K562 (cell line): ENCODE data around the gene DENND2A. TPM values are rescaled to one million over a fixed set of nuclear protein-coding genes. Genes with fewer than 3 reads are reported as not detected.

Experiments used
- E2F3 ChIP-seq: fragments of 250-450 bp; sonication (Bioruptor Pico); IDR thresholded peaks from 2 replicates; pipeline ENCODE4 v1.4.0; 2020; ENCODE audit warnings: mild to moderate bottlenecking
- EP400 ChIP-seq: fragments of 450-650 bp; IDR thresholded peaks from 2 replicates; pipeline ENCODE4 v1.6.1; 2017; ENCODE audit warnings: antibody characterized with exemption, mild to moderate bottlenecking, moderate library complexity
- FOXJ2 ChIP-seq: fragments of 200-800 bp; sonication (Bioruptor generic); IDR thresholded peaks from 2 replicates; pipeline ENCODE4 v1.6.1; 2016; ENCODE audit warnings: missing genetic modification characterization, missing compliant biosample characterization
- GABPA ChIP-seq: fragments of 200-800 bp; sonication (Bioruptor generic); conservative IDR thresholded peaks from 2 replicates; pipeline ENCODE4 v1.6.1; 2016; ENCODE audit warnings: low read depth, missing genetic modification characterization, missing compliant biosample characterization
- NR2C1 ChIP-seq, 2 experiments: fragments of 450-650 bp; IDR thresholded peaks; 2 replicates each; pipeline ENCODE4 v1.6.1; 2017; ENCODE audit warnings: mild to moderate bottlenecking in 2 of 2, antibody characterized with exemption in 1 of 2, inconsistent platforms in 1 of 2, missing compliant biosample characterization in 1 of 2, missing genetic modification characterization in 1 of 2
- NUFIP1 ChIP-seq: fragments of 450-650 bp; IDR thresholded peaks from 2 replicates; pipeline ENCODE4 v1.6.1; 2018; ENCODE audit not compliant: partially characterized antibody
- POLR2H ChIP-seq: IDR thresholded peaks from 2 replicates; pipeline ENCODE4 v1.6.1; 2016; ENCODE audit warnings: missing genetic modification characterization, low read depth, mild to moderate bottlenecking, control low read depth, missing compliant biosample characterization, moderate library complexity
- POU5F1 ChIP-seq: fragments of 150-350 bp; IDR thresholded peaks from 2 replicates; pipeline ENCODE4 v1.6.1; 2014; ENCODE audit warnings: borderline replicate concordance, low read length, low read depth, mild to moderate bottlenecking; ENCODE audit not compliant: partially characterized antibody
- SMAD1 ChIP-seq: fragments of 150-350 bp; IDR thresholded peaks from 2 replicates; pipeline ENCODE4 v1.6.1; 2014; ENCODE audit warnings: low read length, low read depth; ENCODE audit not compliant: partially characterized antibody
- SMARCB1 ChIP-seq: IDR thresholded peaks from 2 replicates; pipeline ENCODE4 v1.6.1; 2011; ENCODE audit warnings: improper control_type of control experiment, low read depth; ENCODE audit not compliant: insufficient read length
- SMARCE1 ChIP-seq: fragments of 450-650 bp; IDR thresholded peaks from 2 replicates; pipeline ENCODE4 v1.7.1; 2016; ENCODE audit warnings: mild to moderate bottlenecking
- TAF1 ChIP-seq: IDR thresholded peaks from 2 replicates; pipeline ENCODE4 v1.6.1; 2011; ENCODE audit warnings: mild to moderate bottlenecking, low read length, moderate library complexity; ENCODE audit not compliant: insufficient read depth, control insufficient read depth, severe bottlenecking; ENCODE audit errors: extremely low read depth
- ZNF143 ChIP-seq: sonication (generic); formaldehyde crosslinking; IDR thresholded peaks from 2 replicates; pipeline ENCODE4 v1.9.0; 2022; ENCODE audit warnings: mild to moderate bottlenecking, missing genetic modification reagents
- ZNF766 ChIP-seq: fragments of 200-800 bp; sonication (Bioruptor generic); conservative IDR thresholded peaks from 2 replicates; pipeline ENCODE4 v1.6.1; 2016; ENCODE audit warnings: missing genetic modification characterization, missing compliant biosample characterization
- polyA plus RNA-seq, 8 experiments: library from polyadenylated mRNA; depleted of rRNA in 4 of 8; stranded (reverse) in 5 of 8; unstranded in 3 of 8; fragments of >200 nt; fragmentation: Nextera tagmentation in 2 of 8; fragmentation: Illumina TruSeq in 1 of 8; extraction: Ambion mirVana in 2 of 8; extraction: Trizol in 1 of 8; gene quantifications; 2 replicates each; pipeline versions ENCODE4 v1.2.1 to v1.2.3, GENCODE V29; 2011 to 2014; ENCODE audit warnings: inconsistent platforms in 1 of 8, missing spikeins in 1 of 8
- total RNA-seq, 7 experiments: library from RNA; depleted of rRNA in 6 of 7; stranded (reverse); fragments of >200 nt in 6 of 7; fragmentation: Illumina TruSeq in 2 of 7; extraction: Trizol in 2 of 7; gene quantifications; 2 replicates each; pipeline versions ENCODE4 v1.2.1 to v1.2.3, GENCODE V29; 2011 to 2021; ENCODE audit warnings: low replicate concordance in 1 of 7
- TF ChIP-seq, protein P1 (sequence below): fragments of 450-650 bp; formaldehyde crosslinking; IDR thresholded peaks from 2 replicates; pipeline ENCODE4 v1.4.0; 2020; ENCODE audit warnings: mild to moderate bottlenecking, moderate library complexity
- TF ChIP-seq, protein P2 (sequence below): fragments of 250-450 bp; sonication (Bioruptor Pico); IDR thresholded peaks from 2 replicates; pipeline ENCODE4 v1.8.0; 2021; ENCODE audit warnings: moderate library complexity, mild to moderate bottlenecking, inconsistent platforms
- TF ChIP-seq, protein P3 (sequence below): fragments of 250-450 bp; sonication (Bioruptor Pico); IDR thresholded peaks from 2 replicates; pipeline ENCODE4 v1.4.0; 2020
- TF ChIP-seq, protein P4 (sequence below): fragments of 250-450 bp; sonication (Bioruptor Pico); IDR thresholded peaks from 2 replicates; pipeline ENCODE4 v1.8.0; 2022; ENCODE audit warnings: inconsistent platforms

The DENND2A gene
- total and polyA plus RNA-seq, 9 of the 15 experiments (the other 6 are each of a cell fraction or from before 2014, with no cell fraction given) = not detected

DNA sequence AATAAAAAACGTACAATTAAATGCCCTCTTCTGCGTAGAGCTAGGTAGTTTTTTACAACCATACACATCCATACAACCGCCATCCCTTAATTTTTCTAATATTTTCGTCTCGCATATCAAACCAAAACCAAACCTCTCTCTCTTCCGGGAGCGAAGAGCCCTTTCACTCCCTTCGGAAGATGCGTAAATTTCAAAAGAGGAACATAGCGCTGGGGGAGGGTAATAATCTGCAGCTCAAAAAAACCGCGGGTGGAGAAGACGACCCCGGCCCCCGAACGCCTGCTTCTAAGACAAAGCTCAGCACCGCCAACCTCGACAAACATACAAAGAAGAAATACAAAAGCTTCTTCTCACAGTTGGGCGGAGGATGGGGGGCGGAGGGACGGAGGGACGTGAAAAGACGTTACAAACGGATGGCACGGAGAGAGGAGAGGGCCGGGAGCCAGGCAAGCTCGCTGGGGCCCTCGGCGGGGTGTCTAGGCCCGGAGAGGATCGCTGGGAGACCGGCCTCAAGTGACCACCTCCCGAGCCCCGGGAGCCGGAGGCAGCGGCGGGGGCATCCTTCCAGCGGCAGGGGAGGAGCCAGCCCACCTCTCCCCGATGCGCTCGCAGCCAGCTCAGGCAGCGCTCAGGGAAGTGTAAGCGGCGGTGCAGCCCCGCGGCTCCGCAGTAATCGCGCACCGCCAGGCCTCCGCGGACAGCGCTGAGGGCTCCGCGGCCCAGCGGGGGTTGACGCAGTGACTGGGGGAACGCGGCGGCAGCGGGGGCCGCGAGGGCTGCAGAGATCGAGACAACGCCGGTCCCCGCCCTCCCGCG, 162.2 kb downstream of the DENND2A start (continued):
- 0 out of 2 replicates have a peak, but pooled peaks have one; percentile 11 for TF ChIP-seq ZNF766 (CRISPR knock-in tag)
- TF ChIP-seq NR2C1 (IDR thresholded peaks at IDR 0.05) = no peak
- no peak for TF ChIP-seq NR2C1 (tag; IDR thresholded peaks at IDR 0.05)
- TF ChIP-seq NUFIP1 = no peak
- TF ChIP-seq POLR2H (tag) = no peak
- no peak; the same call in 1 of the 2 replicates for TF ChIP-seq FOXJ2
- TF ChIP-seq SMAD1 = no peak
- TF ChIP-seq SMARCE1 = peak; percentile 55; the same call in 1 of the 2 replicates
- TF ChIP-seq, protein P1, sequence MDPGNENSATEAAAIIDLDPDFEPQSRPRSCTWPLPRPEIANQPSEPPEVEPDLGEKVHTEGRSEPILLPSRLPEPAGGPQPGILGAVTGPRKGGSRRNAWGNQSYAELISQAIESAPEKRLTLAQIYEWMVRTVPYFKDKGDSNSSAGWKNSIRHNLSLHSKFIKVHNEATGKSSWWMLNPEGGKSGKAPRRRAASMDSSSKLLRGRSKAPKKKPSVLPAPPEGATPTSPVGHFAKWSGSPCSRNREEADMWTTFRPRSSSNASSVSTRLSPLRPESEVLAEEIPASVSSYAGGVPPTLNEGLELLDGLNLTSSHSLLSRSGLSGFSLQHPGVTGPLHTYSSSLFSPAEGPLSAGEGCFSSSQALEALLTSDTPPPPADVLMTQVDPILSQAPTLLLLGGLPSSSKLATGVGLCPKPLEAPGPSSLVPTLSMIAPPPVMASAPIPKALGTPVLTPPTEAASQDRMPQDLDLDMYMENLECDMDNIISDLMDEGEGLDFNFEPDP (CRISPR knock-in tag) = no peak
- TF ChIP-seq EP400 = no peak; the same call in 1 of the 2 replicates
- TF ChIP-seq TAF1 = no peak
- TF ChIP-seq POU5F1 = no peak
- no peak for TF ChIP-seq GABPA
- TF ChIP-seq, protein P2, sequence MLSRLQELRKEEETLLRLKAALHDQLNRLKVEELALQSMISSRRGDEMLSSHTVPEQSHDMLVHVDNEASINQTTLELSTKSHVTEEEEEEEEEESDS (CRISPR knock-in tag) = no peak
- TF ChIP-seq SMARCB1 = no peak
- TF ChIP-seq, protein P3, sequence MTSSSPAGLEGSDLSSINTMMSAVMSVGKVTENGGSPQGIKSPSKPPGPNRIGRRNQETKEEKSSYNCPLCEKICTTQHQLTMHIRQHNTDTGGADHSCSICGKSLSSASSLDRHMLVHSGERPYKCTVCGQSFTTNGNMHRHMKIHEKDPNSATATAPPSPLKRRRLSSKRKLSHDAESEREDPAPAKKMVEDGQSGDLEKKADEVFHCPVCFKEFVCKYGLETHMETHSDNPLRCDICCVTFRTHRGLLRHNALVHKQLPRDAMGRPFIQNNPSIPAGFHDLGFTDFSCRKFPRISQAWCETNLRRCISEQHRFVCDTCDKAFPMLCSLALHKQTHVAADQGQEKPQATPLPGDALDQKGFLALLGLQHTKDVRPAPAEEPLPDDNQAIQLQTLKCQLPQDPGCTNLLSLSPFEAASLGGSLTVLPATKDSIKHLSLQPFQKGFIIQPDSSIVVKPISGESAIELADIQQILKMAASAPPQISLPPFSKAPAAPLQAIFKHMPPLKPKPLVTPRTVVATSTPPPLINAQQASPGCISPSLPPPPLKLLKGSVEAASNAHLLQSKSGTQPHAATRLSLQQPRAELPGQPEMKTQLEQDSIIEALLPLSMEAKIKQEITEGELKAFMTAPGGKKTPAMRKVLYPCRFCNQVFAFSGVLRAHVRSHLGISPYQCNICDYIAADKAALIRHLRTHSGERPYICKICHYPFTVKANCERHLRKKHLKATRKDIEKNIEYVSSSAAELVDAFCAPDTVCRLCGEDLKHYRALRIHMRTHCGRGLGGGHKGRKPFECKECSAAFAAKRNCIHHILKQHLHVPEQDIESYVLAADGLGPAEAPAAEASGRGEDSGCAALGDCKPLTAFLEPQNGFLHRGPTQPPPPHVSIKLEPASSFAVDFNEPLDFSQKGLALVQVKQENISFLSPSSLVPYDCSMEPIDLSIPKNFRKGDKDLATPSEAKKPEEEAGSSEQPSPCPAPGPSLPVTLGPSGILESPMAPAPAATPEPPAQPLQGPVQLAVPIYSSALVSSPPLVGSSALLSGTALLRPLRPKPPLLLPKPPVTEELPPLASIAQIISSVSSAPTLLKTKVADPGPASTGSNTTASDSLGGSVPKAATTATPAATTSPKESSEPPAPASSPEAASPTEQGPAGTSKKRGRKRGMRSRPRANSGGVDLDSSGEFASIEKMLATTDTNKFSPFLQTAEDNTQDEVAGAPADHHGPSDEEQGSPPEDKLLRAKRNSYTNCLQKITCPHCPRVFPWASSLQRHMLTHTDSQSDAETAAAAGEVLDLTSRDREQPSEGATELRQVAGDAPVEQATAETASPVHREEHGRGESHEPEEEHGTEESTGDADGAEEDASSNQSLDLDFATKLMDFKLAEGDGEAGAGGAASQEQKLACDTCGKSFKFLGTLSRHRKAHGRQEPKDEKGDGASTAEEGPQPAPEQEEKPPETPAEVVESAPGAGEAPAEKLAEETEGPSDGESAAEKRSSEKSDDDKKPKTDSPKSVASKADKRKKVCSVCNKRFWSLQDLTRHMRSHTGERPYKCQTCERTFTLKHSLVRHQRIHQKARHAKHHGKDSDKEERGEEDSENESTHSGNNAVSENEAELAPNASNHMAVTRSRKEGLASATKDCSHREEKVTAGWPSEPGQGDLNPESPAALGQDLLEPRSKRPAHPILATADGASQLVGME (CRISPR knock-in tag) = no peak
- TF ChIP-seq, protein P4, sequence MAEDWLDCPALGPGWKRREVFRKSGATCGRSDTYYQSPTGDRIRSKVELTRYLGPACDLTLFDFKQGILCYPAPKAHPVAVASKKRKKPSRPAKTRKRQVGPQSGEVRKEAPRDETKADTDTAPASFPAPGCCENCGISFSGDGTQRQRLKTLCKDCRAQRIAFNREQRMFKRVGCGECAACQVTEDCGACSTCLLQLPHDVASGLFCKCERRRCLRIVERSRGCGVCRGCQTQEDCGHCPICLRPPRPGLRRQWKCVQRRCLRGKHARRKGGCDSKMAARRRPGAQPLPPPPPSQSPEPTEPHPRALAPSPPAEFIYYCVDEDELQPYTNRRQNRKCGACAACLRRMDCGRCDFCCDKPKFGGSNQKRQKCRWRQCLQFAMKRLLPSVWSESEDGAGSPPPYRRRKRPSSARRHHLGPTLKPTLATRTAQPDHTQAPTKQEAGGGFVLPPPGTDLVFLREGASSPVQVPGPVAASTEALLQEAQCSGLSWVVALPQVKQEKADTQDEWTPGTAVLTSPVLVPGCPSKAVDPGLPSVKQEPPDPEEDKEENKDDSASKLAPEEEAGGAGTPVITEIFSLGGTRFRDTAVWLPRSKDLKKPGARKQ = no peak
- TF ChIP-seq E2F3 (CRISPR knock-in tag) = no peak
- TF ChIP-seq ZNF143 (CRISPR knock-in tag) = peak; percentile 50; the same call in 1 of the 2 replicates
